OCI-LY7 (cell line): ENCODE measurements around the gene CHPF2. TPM values are rescaled to one million over a fixed set of nuclear protein-coding genes. Genes with fewer than 3 reads are reported as not detected.

ENCODE experiments used
- BruUV-seq: library from RNA; stranded (reverse); fragments of 400-500 nt; replicated peaks from 2 replicates; lab custom pipeline; 2021; lab: Mats Ljungman, UMichigan
- CTCF ChIA-PET: fragments of 300-600 bp; sonication (Branson Sonifier 250); formaldehyde crosslinking; loops from one replicate; lab custom pipeline; 2022; ENCODE audit warnings: antibody characterized with exemption; ENCODE audit not compliant: unreplicated experiment; lab: Charles Lee
- POLR2A ChIA-PET: fragments of 300-600 bp; sonication (Branson Sonifier 250); formaldehyde crosslinking; loops from one replicate; lab custom pipeline; 2022; ENCODE audit warnings: antibody characterized with exemption; lab: Charles Lee
- DNase-seq: peaks from one replicate; pipeline ENCODE4 v3.0.0-alpha.2; 2015; ENCODE audit warnings: low spot score
- H2AFZ ChIP-seq: fragments of 200-600 bp; sonication (generic), shearing (Covaris generic); 2 replicates; pipeline ENCODE4 v1.6.1; 2014; ENCODE audit warnings: mild to moderate bottlenecking, antibody characterized with exemption, low read length, moderate library complexity
- H3K27ac ChIP-seq: fragments of 200-600 bp; sonication (generic); 2 replicates; pipeline ENCODE4 v1.5.1; 2014; ENCODE audit warnings: mixed run types, low read depth, mild to moderate bottlenecking, moderate library complexity, low read length, inconsistent platforms; ENCODE audit not compliant: poor library complexity, severe bottlenecking
- H3K36me3 ChIP-seq: fragments of 200-600 bp; sonication (generic); 2 replicates; pipeline ENCODE4 v1.6.1; 2014; ENCODE audit warnings: mild to moderate bottlenecking, antibody characterized with exemption, low read length, moderate library complexity, mixed read lengths; ENCODE audit not compliant: insufficient read depth
- H3K4me1 ChIP-seq: fragments of 200-600 bp; sonication (generic); 2 replicates; pipeline ENCODE4 v1.5.1; 2014; ENCODE audit warnings: mild to moderate bottlenecking, low read length; ENCODE audit not compliant: insufficient read depth, poor library complexity, severe bottlenecking
- H3K4me2 ChIP-seq: fragments of 200-600 bp; sonication (generic); 2 replicates; pipeline ENCODE4 v1.6.1; 2014; ENCODE audit warnings: mild to moderate bottlenecking, low read length
- H3K4me3 ChIP-seq: fragments of 200-600 bp; sonication (generic); 2 replicates; pipeline ENCODE4 v1.5.1; 2014; ENCODE audit warnings: mild to moderate bottlenecking, low read depth, low read length; ENCODE audit not compliant: poor library complexity, severe bottlenecking
- H3K79me2 ChIP-seq: fragments of 200-600 bp; sonication (generic); 2 replicates; pipeline ENCODE4 v1.6.1; 2016; ENCODE audit warnings: low read depth, mild to moderate bottlenecking, low read length, moderate library complexity, mixed read lengths; ENCODE audit not compliant: insufficient read depth
- H3K9me2 ChIP-seq: fragments of 200-600 bp; sonication (generic); 2 replicates; pipeline ENCODE4 v1.6.1; 2016; ENCODE audit warnings: mild to moderate bottlenecking, low read length, mixed read lengths; ENCODE audit not compliant: insufficient read depth
- H3K9me3 ChIP-seq: fragments of 200-600 bp; sonication (generic); 2 replicates; pipeline ENCODE4 v1.6.1; 2014; ENCODE audit warnings: mild to moderate bottlenecking, mixed run types, low read length, mixed read lengths
- H4K20me1 ChIP-seq: fragments of 200-600 bp; sonication (generic); 2 replicates; pipeline ENCODE4 v1.6.1; 2014; ENCODE audit warnings: mild to moderate bottlenecking, antibody characterized with exemption, low read length, moderate library complexity, mixed read lengths; ENCODE audit not compliant: insufficient read depth
- EZH2phosphoT487 ChIP-seq: fragments of 200-600 bp; sonication (generic); IDR thresholded peaks from 2 replicates; pipeline ENCODE4 v1.6.1; 2018; ENCODE audit warnings: low read depth, borderline replicate concordance, mild to moderate bottlenecking, mixed run types, antibody characterized with exemption, low read length, moderate library complexity, mixed read lengths
- intact Hi-C: fragments of 100-400 bp; cut with micrococcal nuclease; formaldehyde crosslinking; loops from one replicate; pipeline ENCODE4 v1.10.0; 2022; ENCODE audit not compliant: unreplicated experiment
- total RNA-seq, 2 experiments: library from RNA; depleted of rRNA in 1 of 2; stranded (reverse); fragments of >200 nt in 1 of 2; shearing (Covaris generic) in 1 of 2; gene quantifications; 2 replicates each; pipeline ENCODE4 v1.2.3, GENCODE V29; 2014 to 2022
- TF ChIP-seq, protein P1 (sequence below): fragments of 200-600 bp; sonication (generic); conservative IDR thresholded peaks from 2 replicates; pipeline ENCODE4 v1.5.1; 2014; ENCODE audit warnings: mild to moderate bottlenecking, antibody characterized with exemption, low read length, moderate library complexity, mixed read lengths

CHPF2 gene
- total RNA-seq, 2 experiments from 2014 or later = 27.0 to 29.8 TPM

DNA sequence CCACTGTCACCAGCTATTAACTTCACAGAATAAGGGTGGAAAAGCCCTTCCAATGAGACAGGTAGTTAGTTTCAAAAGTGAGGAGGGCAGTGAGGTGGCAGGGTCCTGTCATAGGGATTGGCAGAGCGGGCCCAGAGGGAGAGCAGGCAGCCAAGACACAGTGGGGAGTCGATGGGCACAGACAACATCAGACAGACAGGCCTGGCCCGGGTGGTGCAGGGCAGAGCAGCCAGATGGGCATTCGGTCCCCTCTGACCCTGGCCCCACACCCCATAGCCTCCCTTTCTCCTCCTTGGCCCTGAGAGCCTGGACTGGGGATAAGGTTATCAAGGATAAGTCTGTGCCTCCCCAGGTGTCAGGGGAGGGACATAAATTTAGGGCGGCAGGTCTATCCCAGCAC is 47.6 kb downstream of the CHPF2 start:
- ChIA-PET POLR2A (no interaction called here), CTCF (no interaction called here)
- Histone ChIP-seq H3K36me3 (no peaks in the 10 kb centered on the region), H3K79me2 (no peaks in the 10 kb centered on the region), H3K9me2 (no peaks in the 10 kb centered on the region), H3K9me3 (no peaks in the 10 kb centered on the region), H3K4me3 (no peak overlapping the region), H3K4me2 (no peak overlapping the region), H4K20me1 (no peaks in the 10 kb centered on the region), H2AFZ (no peak overlapping the region), H3K27ac (no peak overlapping the region), H3K4me1 (peaks cover 7% of the 10 kb centered on the region)
- intact Hi-C loops = no loop called here
- no peak for DNase-seq
- no TSS peak for BruUV-seq
- TF ChIP-seq, protein P1, sequence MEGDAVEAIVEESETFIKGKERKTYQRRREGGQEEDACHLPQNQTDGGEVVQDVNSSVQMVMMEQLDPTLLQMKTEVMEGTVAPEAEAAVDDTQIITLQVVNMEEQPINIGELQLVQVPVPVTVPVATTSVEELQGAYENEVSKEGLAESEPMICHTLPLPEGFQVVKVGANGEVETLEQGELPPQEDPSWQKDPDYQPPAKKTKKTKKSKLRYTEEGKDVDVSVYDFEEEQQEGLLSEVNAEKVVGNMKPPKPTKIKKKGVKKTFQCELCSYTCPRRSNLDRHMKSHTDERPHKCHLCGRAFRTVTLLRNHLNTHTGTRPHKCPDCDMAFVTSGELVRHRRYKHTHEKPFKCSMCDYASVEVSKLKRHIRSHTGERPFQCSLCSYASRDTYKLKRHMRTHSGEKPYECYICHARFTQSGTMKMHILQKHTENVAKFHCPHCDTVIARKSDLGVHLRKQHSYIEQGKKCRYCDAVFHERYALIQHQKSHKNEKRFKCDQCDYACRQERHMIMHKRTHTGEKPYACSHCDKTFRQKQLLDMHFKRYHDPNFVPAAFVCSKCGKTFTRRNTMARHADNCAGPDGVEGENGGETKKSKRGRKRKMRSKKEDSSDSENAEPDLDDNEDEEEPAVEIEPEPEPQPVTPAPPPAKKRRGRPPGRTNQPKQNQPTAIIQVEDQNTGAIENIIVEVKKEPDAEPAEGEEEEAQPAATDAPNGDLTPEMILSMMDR = no peak
- no peak for TF ChIP-seq EZH2phosphoT487

DNA sequence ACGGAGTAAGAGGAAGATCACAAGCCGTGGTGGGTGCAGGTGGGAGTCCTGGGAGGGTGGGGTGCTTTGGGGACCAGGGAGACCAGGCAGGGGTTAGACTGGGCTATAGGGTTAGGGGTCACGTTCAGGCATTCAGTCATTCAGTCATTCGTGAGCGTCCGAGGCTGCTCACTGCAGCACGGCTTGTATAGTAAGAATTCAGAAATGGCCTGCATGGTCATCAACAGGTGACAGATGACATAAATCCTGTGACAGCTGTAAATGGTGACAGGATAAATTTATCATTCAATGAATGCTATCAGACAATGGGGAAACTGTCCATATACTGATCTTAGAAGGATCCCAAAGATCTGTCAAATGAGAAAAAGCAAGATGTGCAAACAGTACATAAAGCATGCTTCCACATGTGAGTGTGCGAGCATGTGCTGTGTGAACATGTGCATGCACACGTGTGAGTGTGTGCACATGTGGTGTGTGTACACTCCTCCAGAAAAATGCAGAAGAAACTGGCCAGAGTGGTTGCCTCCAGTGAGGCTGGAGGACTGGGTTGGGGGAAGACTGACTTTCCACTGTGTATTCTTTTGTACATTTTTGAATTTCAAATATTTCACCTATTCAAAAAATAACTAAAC is 48.2 kb downstream of the CHPF2 start:
- no TSS peak for BruUV-seq
- CTCF ChIA-PET = no interaction called here
- Histone ChIP-seq H4K20me1 (no peaks in the 10 kb centered on the region), H3K79me2 (no peaks in the 10 kb centered on the region), H3K36me3 (no peaks in the 10 kb centered on the region), H3K27ac (no peak overlapping the region), H3K9me2 (no peaks in the 10 kb centered on the region), H3K4me2 (no peak overlapping the region), H3K9me3 (no peaks in the 10 kb centered on the region), H3K4me1 (peaks cover 13% of the 10 kb centered on the region), H3K4me3 (no peak overlapping the region), H2AFZ (no peak overlapping the region)
- DNase-seq = no peak
- POLR2A ChIA-PET = no interaction called here
- TF ChIP-seq, protein P1 = no peak
- no peak for TF ChIP-seq EZH2phosphoT487
- intact Hi-C loops = no loop called here

DNA sequence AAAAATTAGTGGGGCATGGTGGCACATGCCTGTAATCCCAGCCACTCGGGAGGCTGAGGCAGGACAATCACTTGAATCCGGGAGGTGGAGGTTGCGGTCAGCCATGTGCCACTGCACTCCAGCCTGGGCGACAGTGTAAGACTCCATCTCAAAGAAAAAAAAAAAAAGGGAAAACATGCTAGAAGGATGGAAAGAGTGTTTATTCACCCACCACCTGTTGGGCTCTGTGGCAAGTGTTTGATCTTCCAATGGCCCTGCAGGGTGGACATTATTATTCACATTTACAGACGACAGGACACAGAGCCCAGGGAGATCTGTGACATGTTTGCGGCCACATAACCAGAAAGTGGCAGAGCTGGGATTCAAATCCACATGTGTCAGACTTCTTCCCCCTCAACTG is 49.4 kb downstream of the CHPF2 start:
- Histone ChIP-seq H2AFZ (no peak overlapping the region), H3K36me3 (no peaks in the 10 kb centered on the region), H3K4me2 (no peak overlapping the region), H3K4me3 (no peak overlapping the region), H3K27ac (no peak overlapping the region), H4K20me1 (no peaks in the 10 kb centered on the region), H3K79me2 (no peaks in the 10 kb centered on the region), H3K9me2 (no peaks in the 10 kb centered on the region), H3K4me1 (peaks cover 10% of the 10 kb centered on the region), H3K9me3 (no peaks in the 10 kb centered on the region)
- no peak for DNase-seq
- TF ChIP-seq, protein P1 = no peak
- no peak for TF ChIP-seq EZH2phosphoT487
- ChIA-PET POLR2A (no interaction called here), CTCF (interaction anchor here (0.6 kb wide), 1 partner anchor 348 kb away, joined by 3 read pairs; no protein-coding TSS in a partner anchor)
- intact Hi-C loops = no loop called here
- no TSS peak for BruUV-seq
